K562 (cell line): Measurements from ENCODE around the gene CNPY4. TPM values are rescaled to one million over a fixed set of nuclear protein-coding genes. Genes with fewer than 3 reads are reported as not detected.

Experiments
- ATAC-seq: fragments of 200-7000 bp; cut with Tn5 transposase; 3 replicates; pipeline ENCODE4 v1.9.1; 2020; ENCODE audit warnings: moderate library complexity
- BruUV-seq: library from RNA; stranded (reverse); fragments of 400-500 nt; replicated peaks from 2 replicates; lab custom pipeline; 2021; lab: Mats Ljungman, UMichigan
- CTCF ChIA-PET: fragments of 300-600 bp; formaldehyde crosslinking; extraction: SDS; loops from one replicate; lab custom pipeline; 2021; ENCODE audit warnings: low intra/inter-chr PET ratio; lab: Yijun Ruan, JAX
- POLR2A ChIA-PET: fragments of 300-600, 350-650 bp; sonication (Branson Sonifier 250); formaldehyde crosslinking; extraction: SDS; loops from one replicate; lab custom pipeline; 2021; ENCODE audit warnings: antibody characterized with exemption, inconsistent platforms; lab: Yijun Ruan, JAX
- DNase-seq, 4 experiments: peaks; one replicate each; pipeline versions ENCODE4 v3.0.0 to v3.0.0-alpha.2; 2011 to 2018; ENCODE audit warnings: low spot score in 3 of 4, mixed read lengths in 3 of 4; ENCODE audit errors: extremely low read depth in 1 of 4
- FAIRE-seq: peaks from 2 replicates; lab custom pipeline; 2011; peaks lifted over from hg19 to GRCh38; lab: Jason Lieb, UNC
- H2AFZ ChIP-seq: 2 replicates; pipeline ENCODE4 v1.6.0; 2011; ENCODE audit warnings: low read depth, low read length, control low read depth, inconsistent platforms
- H3K27ac ChIP-seq: fragments of 200-600 bp; 3 replicates; pipeline ENCODE4 v1.8.0; 2011; ENCODE audit warnings: low read depth, mild to moderate bottlenecking, control low read depth, inconsistent platforms, low read length, moderate library complexity, mixed read lengths; ENCODE audit errors: extremely low read depth
- H3K27me3 ChIP-seq, 2 experiments: fragments of 300-600 bp in 1 of 2; 2 replicates in 1 of 2; 3 replicates in 1 of 2; pipeline versions ENCODE4 v1.6.0 to v1.8.0; 2011; ENCODE audit warnings: inconsistent platforms in 2 of 2, low read length in 2 of 2, mild to moderate bottlenecking in 1 of 2, mixed read lengths in 1 of 2, moderate library complexity in 1 of 2; ENCODE audit not compliant: control insufficient read depth in 2 of 2, insufficient read depth in 2 of 2
- H3K36me3 ChIP-seq: fragments of 300-600 bp; 3 replicates; pipeline ENCODE4 v1.8.0; 2011; ENCODE audit warnings: mild to moderate bottlenecking, low read length, inconsistent platforms; ENCODE audit not compliant: control insufficient read depth, insufficient read depth
- H3K4me1 ChIP-seq, 2 experiments: fragments of 200-600 bp in 1 of 2; replicated peaks in 1 of 2; 2 replicates in 1 of 2; 3 replicates in 1 of 2; pipeline versions ENCODE4 v1.5.1 to v1.8.0; 2011; ENCODE audit warnings: inconsistent platforms in 2 of 2, low read length in 2 of 2, mild to moderate bottlenecking in 1 of 2, mixed read lengths in 1 of 2, moderate library complexity in 1 of 2; ENCODE audit not compliant: control insufficient read depth in 2 of 2, insufficient read depth in 2 of 2
- H3K4me2 ChIP-seq: 2 replicates; pipeline ENCODE4 v1.6.1; 2011; ENCODE audit warnings: low read length, control low read depth, inconsistent platforms, mixed read lengths; ENCODE audit not compliant: insufficient read depth
- H3K4me3 ChIP-seq: fragments of 200-600 bp; sonication (generic), shearing (Covaris generic); 2 replicates; pipeline ENCODE4 v1.5.1; 2016; ENCODE audit warnings: control low read depth, inconsistent platforms
- H3K79me2 ChIP-seq: fragments of 200-600 bp; 3 replicates; pipeline ENCODE4 v1.8.0; 2011; ENCODE audit warnings: low read length, inconsistent platforms; ENCODE audit not compliant: control insufficient read depth, insufficient read depth
- H3K9ac ChIP-seq, 2 experiments: 2 replicates each; pipeline versions ENCODE4 v1.6.0 to v1.6.1; 2011; ENCODE audit warnings: low read depth in 2 of 2, low read length in 2 of 2, control low read depth in 1 of 2, inconsistent platforms in 1 of 2, mild to moderate bottlenecking in 1 of 2, mixed read lengths in 1 of 2; ENCODE audit not compliant: insufficient read depth in 1 of 2
- H3K9me1 ChIP-seq: one replicate; pipeline ENCODE4 v1.6.0; 2011; ENCODE audit warnings: inconsistent platforms, mild to moderate bottlenecking, low read length, moderate library complexity; ENCODE audit not compliant: control insufficient read depth, insufficient read depth
- H3K9me3 ChIP-seq: replicated peaks from 2 replicates; pipeline ENCODE4 v1.5.1; 2011; ENCODE audit warnings: low read depth, low read length, inconsistent platforms; ENCODE audit not compliant: control insufficient read depth, insufficient read depth
- H4K20me1 ChIP-seq: replicated peaks from 2 replicates; pipeline ENCODE4 v1.6.1; 2011; ENCODE audit warnings: low read length, inconsistent platforms, mixed read lengths; ENCODE audit not compliant: control insufficient read depth, insufficient read depth
- CTBP1 ChIP-seq: fragments of 450-650 bp; IDR thresholded peaks from 2 replicates; pipeline ENCODE4 v1.6.1; 2016; ENCODE audit warnings: borderline replicate concordance
- FUS ChIP-seq: fragments of 200-400 bp; formaldehyde crosslinking; optimal IDR thresholded peaks from 2 replicates; pipeline ENCODE3; 2017; ENCODE audit warnings: low read depth, low read length
- HCFC1 ChIP-seq: IDR thresholded peaks from 2 replicates; pipeline ENCODE4 v1.6.1; 2012; ENCODE audit warnings: low read depth, low read length, improper control_type of control experiment
- KAT7 ChIP-seq: sonication (generic); formaldehyde crosslinking; IDR thresholded peaks from 2 replicates; pipeline ENCODE4 v1.8.0; 2022; ENCODE audit warnings: missing genetic modification reagents, mild to moderate bottlenecking, borderline replicate concordance
- PML ChIP-seq: IDR thresholded peaks from 2 replicates; pipeline ENCODE4 v1.6.1; 2012; ENCODE audit warnings: low read length, inconsistent platforms
- SP1 ChIP-seq: sonication (generic); formaldehyde crosslinking; IDR thresholded peaks from 2 replicates; pipeline ENCODE4 v1.8.1; 2022; ENCODE audit warnings: mild to moderate bottlenecking, missing genetic modification reagents
- SRSF7 ChIP-seq: fragments of 200-400 bp; formaldehyde crosslinking; optimal IDR thresholded peaks from 2 replicates; pipeline ENCODE3; 2017; ENCODE audit warnings: mild to moderate bottlenecking, low read depth, low read length
- ZBTB1 ChIP-seq: sonication (generic); formaldehyde crosslinking; IDR thresholded peaks from 2 replicates; pipeline ENCODE4 v1.8.1; 2023; ENCODE audit warnings: missing genetic modification reagents, low read depth, mild to moderate bottlenecking, borderline replicate concordance
- WGBS: fragments of 100-300 bp; shearing (Covaris generic); methylation state at CpG from one replicate; pipeline ENCODE4 v1.1.6; 2016; ENCODE audit warnings: low coverage, mixed read lengths; ENCODE audit not compliant: insufficient coverage; ENCODE audit errors: missing lambda C conversion rate; 5-methylcytosine and 5-hydroxymethylcytosine counted together
- in situ Hi-C: fragments of 300-500 bp; cut with MboI; formaldehyde crosslinking; loops from 4 replicates; pipeline ENCODE4 v1.15.0; 2018; ENCODE audit warnings: inconsistent platforms, mixed read lengths
- intact Hi-C: fragments of 100-400 bp; cut with micrococcal nuclease; formaldehyde crosslinking; loops from 2 replicates; pipeline ENCODE4 v1.14.2; 2022
- polyA plus RNA-seq, 8 experiments: library from polyadenylated mRNA; depleted of rRNA in 4 of 8; stranded (reverse) in 5 of 8; unstranded in 3 of 8; fragments of >200 nt; fragmentation: Nextera tagmentation in 2 of 8; fragmentation: Illumina TruSeq in 1 of 8; extraction: Ambion mirVana in 2 of 8; extraction: Trizol in 1 of 8; gene quantifications; 2 replicates each; pipeline versions ENCODE4 v1.2.1 to v1.2.3, GENCODE V29; 2011 to 2014; ENCODE audit warnings: inconsistent platforms in 1 of 8, missing spikeins in 1 of 8
- total RNA-seq, 7 experiments: library from RNA; depleted of rRNA in 6 of 7; stranded (reverse); fragments of >200 nt in 6 of 7; fragmentation: Illumina TruSeq in 2 of 7; extraction: Trizol in 2 of 7; gene quantifications; 2 replicates each; pipeline versions ENCODE4 v1.2.1 to v1.2.3, GENCODE V29; 2011 to 2021; ENCODE audit warnings: low replicate concordance in 1 of 7
- TF ChIP-seq, protein P1 (sequence below): fragments of 200-800 bp; sonication (Bioruptor generic); IDR thresholded peaks from 2 replicates; pipeline ENCODE4 v1.6.1; 2017; ENCODE audit warnings: missing genetic modification characterization, missing compliant biosample characterization
- TF ChIP-seq, protein P2 (sequence below): sonication (generic); formaldehyde crosslinking; IDR thresholded peaks from 2 replicates; pipeline ENCODE4 v1.8.1; 2023; ENCODE audit warnings: mild to moderate bottlenecking, missing genetic modification reagents
- TF ChIP-seq, protein P3 (sequence below): sonication (generic); formaldehyde crosslinking; IDR thresholded peaks from 2 replicates; pipeline ENCODE4 v1.8.0; 2023; ENCODE audit warnings: missing genetic modification reagents, mild to moderate bottlenecking, borderline replicate concordance

Gene CNPY4
- total and polyA plus RNA-seq, 9 of the 15 experiments (the other 6 are each of a cell fraction or from before 2014, with no cell fraction given) = 1.9 to 11.2 (median 7.0) TPM

DNA sequence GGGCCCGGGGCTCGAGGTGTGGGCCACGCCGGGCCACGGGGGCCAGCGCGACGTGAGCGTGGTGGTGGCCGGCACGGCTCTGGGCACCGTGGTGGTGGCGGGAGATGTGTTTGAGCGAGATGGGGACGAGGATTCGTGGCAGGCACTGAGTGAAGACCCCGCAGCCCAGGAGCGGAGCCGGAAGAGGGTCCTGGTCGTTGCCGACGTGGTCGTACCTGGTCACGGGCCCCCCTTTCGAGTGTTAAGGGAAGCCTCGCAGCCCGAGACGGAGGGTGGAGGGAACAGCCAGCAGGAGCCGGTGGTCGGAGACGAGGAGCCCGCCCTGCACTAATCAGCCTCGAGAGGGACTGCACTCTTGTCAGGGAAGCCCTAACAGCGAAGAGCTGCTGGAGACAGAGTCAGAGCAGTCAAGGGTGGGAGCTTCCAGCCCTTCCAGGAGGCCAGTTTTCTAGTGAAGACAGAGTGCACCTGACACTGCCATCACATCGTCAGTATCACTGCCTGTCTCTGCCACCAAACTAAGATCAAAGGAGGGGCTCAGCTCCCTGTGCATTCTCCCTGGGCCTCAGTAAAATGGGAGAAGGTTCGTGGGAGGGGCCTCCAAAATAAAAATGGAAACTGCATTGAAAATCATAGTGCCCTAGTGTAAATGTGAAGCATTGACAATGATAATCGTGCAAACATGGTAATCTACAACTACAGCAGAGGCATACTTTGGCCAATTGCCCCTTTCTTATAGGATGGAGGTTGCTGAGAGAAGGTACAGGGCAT is 8.6 kb downstream of the CNPY4 start:
- peak overlapping the region; percentile 97; the same call in 2 of the 3 replicates for H3K27ac ChIP-seq
- no peak for FAIRE-seq
- no peaks in the 10 kb centered on the region for H3K9me3 ChIP-seq
- BruUV-seq = no TSS peak
- H3K36me3 ChIP-seq = no peaks in the 10 kb centered on the region
- peak overlapping the region; percentile 97 for H2AFZ ChIP-seq
- WGBS = 46% methylated on average over 32 of the region's 37 CpGs
- POLR2A ChIA-PET = interaction anchor here (0.6 to 1.9 kb wide), 8 partner anchors 10 to 584 kb away, joined by 3 to 7 read pairs (median 3); partner anchors contain the start of gene LAMTOR4
- peak in 1 of 4 experiments; percentile 15 for DNase-seq
- CTCF ChIA-PET = interaction anchor here (0.5 to 0.9 kb wide), 3 partner anchors 199 to 216 kb away, joined by 3 read pairs; no protein-coding TSS in a partner anchor
- H3K4me2 ChIP-seq = peak overlapping the region; percentile 94
- H3K4me3 ChIP-seq = peak overlapping the region; percentile 74
- H3K27me3 ChIP-seq = no peaks in the 10 kb centered on the region; a peak in 1 of 5 replicates
- H4K20me1 ChIP-seq = no peaks in the 10 kb centered on the region
- peaks cover 28 to 51% of the 10 kb centered on the region in 2 experiments for H3K4me1 ChIP-seq
- peaks cover 22% of the 10 kb centered on the region for H3K79me2 ChIP-seq
- intact Hi-C loops = loop anchor here (1.0 to 5.0 kb wide), 4 partner anchors 27 to 151 kb away; partner anchors contain the start of genes AP4M1, AZGP1, MCM7 and ZSCAN21
- in situ Hi-C loops = loop anchor here (5.0 kb wide), 2 partner anchors 136 to 211 kb away; partner anchors contain the start of gene TRIM4
- ATAC-seq = no peak
- H3K9ac ChIP-seq = peak overlapping the region; percentile 92 to 100; a peak in 3 of 4 replicates
- no peaks in the 10 kb centered on the region for H3K9me1 ChIP-seq
- TF ChIP-seq CTBP1 (no peak), HCFC1 (no peak), ZBTB1 (0 out of 2 replicates have a peak, but pooled peaks have one; percentile 46), SRSF7 (peak; percentile 19), FUS (no peak), KAT7 (CRISPR knock-in tag) (peak; percentile 88), SP1 (CRISPR knock-in tag) (peak; percentile 23; the same call in 1 of the 2 replicates), PML (no peak)
- TF ChIP-seq, protein P1, sequence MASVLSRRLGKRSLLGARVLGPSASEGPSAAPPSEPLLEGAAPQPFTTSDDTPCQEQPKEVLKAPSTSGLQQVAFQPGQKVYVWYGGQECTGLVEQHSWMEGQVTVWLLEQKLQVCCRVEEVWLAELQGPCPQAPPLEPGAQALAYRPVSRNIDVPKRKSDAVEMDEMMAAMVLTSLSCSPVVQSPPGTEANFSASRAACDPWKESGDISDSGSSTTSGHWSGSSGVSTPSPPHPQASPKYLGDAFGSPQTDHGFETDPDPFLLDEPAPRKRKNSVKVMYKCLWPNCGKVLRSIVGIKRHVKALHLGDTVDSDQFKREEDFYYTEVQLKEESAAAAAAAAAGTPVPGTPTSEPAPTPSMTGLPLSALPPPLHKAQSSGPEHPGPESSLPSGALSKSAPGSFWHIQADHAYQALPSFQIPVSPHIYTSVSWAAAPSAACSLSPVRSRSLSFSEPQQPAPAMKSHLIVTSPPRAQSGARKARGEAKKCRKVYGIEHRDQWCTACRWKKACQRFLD = peak; percentile 64; the same call in 1 of the 2 replicates
- TF ChIP-seq, protein P2, sequence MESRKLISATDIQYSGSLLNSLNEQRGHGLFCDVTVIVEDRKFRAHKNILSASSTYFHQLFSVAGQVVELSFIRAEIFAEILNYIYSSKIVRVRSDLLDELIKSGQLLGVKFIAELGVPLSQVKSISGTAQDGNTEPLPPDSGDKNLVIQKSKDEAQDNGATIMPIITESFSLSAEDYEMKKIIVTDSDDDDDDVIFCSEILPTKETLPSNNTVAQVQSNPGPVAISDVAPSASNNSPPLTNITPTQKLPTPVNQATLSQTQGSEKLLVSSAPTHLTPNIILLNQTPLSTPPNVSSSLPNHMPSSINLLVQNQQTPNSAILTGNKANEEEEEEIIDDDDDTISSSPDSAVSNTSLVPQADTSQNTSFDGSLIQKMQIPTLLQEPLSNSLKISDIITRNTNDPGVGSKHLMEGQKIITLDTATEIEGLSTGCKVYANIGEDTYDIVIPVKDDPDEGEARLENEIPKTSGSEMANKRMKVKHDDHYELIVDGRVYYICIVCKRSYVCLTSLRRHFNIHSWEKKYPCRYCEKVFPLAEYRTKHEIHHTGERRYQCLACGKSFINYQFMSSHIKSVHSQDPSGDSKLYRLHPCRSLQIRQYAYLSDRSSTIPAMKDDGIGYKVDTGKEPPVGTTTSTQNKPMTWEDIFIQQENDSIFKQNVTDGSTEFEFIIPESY = peak; percentile 33; the same call in 1 of the 2 replicates
- TF ChIP-seq, protein P3, sequence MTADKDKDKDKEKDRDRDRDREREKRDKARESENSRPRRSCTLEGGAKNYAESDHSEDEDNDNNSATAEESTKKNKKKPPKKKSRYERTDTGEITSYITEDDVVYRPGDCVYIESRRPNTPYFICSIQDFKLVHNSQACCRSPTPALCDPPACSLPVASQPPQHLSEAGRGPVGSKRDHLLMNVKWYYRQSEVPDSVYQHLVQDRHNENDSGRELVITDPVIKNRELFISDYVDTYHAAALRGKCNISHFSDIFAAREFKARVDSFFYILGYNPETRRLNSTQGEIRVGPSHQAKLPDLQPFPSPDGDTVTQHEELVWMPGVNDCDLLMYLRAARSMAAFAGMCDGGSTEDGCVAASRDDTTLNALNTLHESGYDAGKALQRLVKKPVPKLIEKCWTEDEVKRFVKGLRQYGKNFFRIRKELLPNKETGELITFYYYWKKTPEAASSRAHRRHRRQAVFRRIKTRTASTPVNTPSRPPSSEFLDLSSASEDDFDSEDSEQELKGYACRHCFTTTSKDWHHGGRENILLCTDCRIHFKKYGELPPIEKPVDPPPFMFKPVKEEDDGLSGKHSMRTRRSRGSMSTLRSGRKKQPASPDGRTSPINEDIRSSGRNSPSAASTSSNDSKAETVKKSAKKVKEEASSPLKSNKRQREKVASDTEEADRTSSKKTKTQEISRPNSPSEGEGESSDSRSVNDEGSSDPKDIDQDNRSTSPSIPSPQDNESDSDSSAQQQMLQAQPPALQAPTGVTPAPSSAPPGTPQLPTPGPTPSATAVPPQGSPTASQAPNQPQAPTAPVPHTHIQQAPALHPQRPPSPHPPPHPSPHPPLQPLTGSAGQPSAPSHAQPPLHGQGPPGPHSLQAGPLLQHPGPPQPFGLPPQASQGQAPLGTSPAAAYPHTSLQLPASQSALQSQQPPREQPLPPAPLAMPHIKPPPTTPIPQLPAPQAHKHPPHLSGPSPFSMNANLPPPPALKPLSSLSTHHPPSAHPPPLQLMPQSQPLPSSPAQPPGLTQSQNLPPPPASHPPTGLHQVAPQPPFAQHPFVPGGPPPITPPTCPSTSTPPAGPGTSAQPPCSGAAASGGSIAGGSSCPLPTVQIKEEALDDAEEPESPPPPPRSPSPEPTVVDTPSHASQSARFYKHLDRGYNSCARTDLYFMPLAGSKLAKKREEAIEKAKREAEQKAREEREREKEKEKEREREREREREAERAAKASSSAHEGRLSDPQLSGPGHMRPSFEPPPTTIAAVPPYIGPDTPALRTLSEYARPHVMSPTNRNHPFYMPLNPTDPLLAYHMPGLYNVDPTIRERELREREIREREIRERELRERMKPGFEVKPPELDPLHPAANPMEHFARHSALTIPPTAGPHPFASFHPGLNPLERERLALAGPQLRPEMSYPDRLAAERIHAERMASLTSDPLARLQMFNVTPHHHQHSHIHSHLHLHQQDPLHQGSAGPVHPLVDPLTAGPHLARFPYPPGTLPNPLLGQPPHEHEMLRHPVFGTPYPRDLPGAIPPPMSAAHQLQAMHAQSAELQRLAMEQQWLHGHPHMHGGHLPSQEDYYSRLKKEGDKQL (CRISPR knock-in tag) = 0 out of 2 replicates have a peak, but pooled peaks have one; percentile 88
